CD14-positive monocyte (primary cell): Measurements from ENCODE around the gene KCNMA1. TPM values are rescaled to one million over a fixed set of nuclear protein-coding genes. Genes with fewer than 3 reads are reported as not detected.
A peak's percentile ranks its signal among the peaks of the same experiment; 100 is the strongest.

Source experiments
- DNase-seq, 3 donors: peaks; one replicate each; pipeline ENCODE4 v3.0.0-alpha.2; 2011 to 2022
- H2AFZ ChIP-seq: 2 replicates; pipeline ENCODE4 v1.6.0; 2012; ENCODE audit warnings: mild to moderate bottlenecking, low read depth, low read length, inconsistent platforms; ENCODE audit not compliant: insufficient read depth, poor library complexity, severe bottlenecking
- H3K27ac ChIP-seq, 2 donors: 1 replicate in 1 of 2; 2 replicates in 1 of 2; pipeline ENCODE4 v1.5.1; 2012 to 2013; ENCODE audit warnings: low read length in 2 of 2, control low read depth in 1 of 2, inconsistent platforms in 1 of 2, low read depth in 1 of 2, mild to moderate bottlenecking in 1 of 2
- H3K27me3 ChIP-seq, 2 donors: one replicate each; pipeline versions ENCODE4 v1.6.0 to v1.6.1; 2011 to 2013; ENCODE audit warnings: low read length in 2 of 2; ENCODE audit not compliant: control insufficient read depth in 2 of 2, insufficient read depth in 2 of 2
- H3K36me3 ChIP-seq, 2 donors: replicated peaks in 1 of 2; 1 replicate in 1 of 2; 2 replicates in 1 of 2; pipeline versions ENCODE4 v1.5.1 to v1.6.1; 2012 to 2013; ENCODE audit warnings: low read length in 2 of 2, control low read depth in 1 of 2, inconsistent platforms in 1 of 2, mild to moderate bottlenecking in 1 of 2; ENCODE audit not compliant: insufficient read depth in 2 of 2, control insufficient read depth in 1 of 2
- H3K4me1 ChIP-seq, 2 donors: 1 replicate in 1 of 2; 2 replicates in 1 of 2; pipeline versions ENCODE4 v1.5.1 to v1.6.1; 2012 to 2013; ENCODE audit warnings: low read length in 2 of 2, control low read depth in 1 of 2, inconsistent platforms in 1 of 2, mild to moderate bottlenecking in 1 of 2, moderate library complexity in 1 of 2; ENCODE audit not compliant: insufficient read depth in 2 of 2, control insufficient read depth in 1 of 2
- H3K4me2 ChIP-seq: replicated peaks from 2 replicates; pipeline ENCODE3; 2012; ENCODE audit warnings: low read length, moderate library complexity, mild to moderate bottlenecking; ENCODE audit not compliant: poor library complexity, severe bottlenecking; ENCODE audit errors: extremely low read depth
- H3K4me3 ChIP-seq, 3 experiments: fragments of 200-600 bp in 1 of 3; sonication (generic) in 1 of 3; replicated peaks in 1 of 3; 1 replicate in 2 of 3; 2 replicates in 1 of 3; pipeline ENCODE4 v1.5.1; 2011 to 2013; ENCODE audit warnings: low read length in 3 of 3, mild to moderate bottlenecking in 3 of 3, control low read depth in 2 of 3, low read depth in 2 of 3, inconsistent platforms in 1 of 3, moderate library complexity in 1 of 3
- H3K79me2 ChIP-seq: 2 replicates; pipeline ENCODE4 v1.6.0; 2012; ENCODE audit warnings: mild to moderate bottlenecking, control low read depth, inconsistent platforms, low read length, moderate library complexity; ENCODE audit not compliant: insufficient read depth
- H3K9ac ChIP-seq: 2 replicates; pipeline ENCODE4 v1.6.0; 2017; ENCODE audit warnings: low read length, mild to moderate bottlenecking; ENCODE audit not compliant: insufficient read depth, poor library complexity, severe bottlenecking
- H3K9me3 ChIP-seq, 2 donors: replicated peaks in 1 of 2; 1 replicate in 1 of 2; 2 replicates in 1 of 2; pipeline versions ENCODE4 v1.5.1 to v1.6.1; 2012 to 2013; ENCODE audit warnings: low read length in 2 of 2, control low read depth in 1 of 2; ENCODE audit not compliant: control insufficient read depth in 1 of 2, insufficient read depth in 1 of 2
- H4K20me1 ChIP-seq: 2 replicates; pipeline ENCODE4 v1.6.0; 2012; ENCODE audit warnings: mild to moderate bottlenecking, low read length, control low read depth, moderate library complexity; ENCODE audit not compliant: insufficient read depth
- H3K27ac Mint-ChIP-seq, 7 donors: one replicate each; pipeline ENCODE4 v1.8.0; 2020; ENCODE audit warnings: mild to moderate bottlenecking in 7 of 7, mixed read lengths in 7 of 7, moderate library complexity in 6 of 7, inconsistent platforms in 2 of 7
- H3K27me3 Mint-ChIP-seq, 3 donors: one replicate each; pipeline ENCODE4 v1.8.0; 2021 to 2022; ENCODE audit warnings: low read depth in 3 of 3, mild to moderate bottlenecking in 3 of 3, mixed read lengths in 3 of 3, moderate library complexity in 3 of 3, inconsistent platforms in 1 of 3
- H3K36me3 Mint-ChIP-seq, 2 donors: one replicate each; pipeline ENCODE4 v1.8.0; 2020; ENCODE audit warnings: mixed read lengths in 2 of 2, inconsistent platforms in 1 of 2, mild to moderate bottlenecking in 1 of 2
- H3K4me1 Mint-ChIP-seq: one replicate; pipeline ENCODE4 v1.8.0; 2020; ENCODE audit warnings: mild to moderate bottlenecking, mixed read lengths
- H3K4me3 Mint-ChIP-seq, 2 donors: one replicate each; pipeline ENCODE4 v1.8.0; 2020; ENCODE audit warnings: mild to moderate bottlenecking in 2 of 2, mixed read lengths in 2 of 2, moderate library complexity in 1 of 2
- H3K9me3 Mint-ChIP-seq, 7 donors: one replicate each; pipeline ENCODE4 v1.8.0; 2020 to 2022; ENCODE audit warnings: mixed read lengths in 7 of 7, mild to moderate bottlenecking in 6 of 7, moderate library complexity in 6 of 7, inconsistent platforms in 2 of 7
- CTCF ChIP-seq: fragments of 200-600 bp; IDR thresholded peaks from one replicate; pipeline ENCODE4 v1.8.0; 2022; ENCODE audit warnings: antibody characterized with exemption, mild to moderate bottlenecking
- WGBS: methylation state at CpG from one replicate; pipeline ENCODE4 v1.1.5; 2013; ENCODE audit warnings: missing lambda C conversion rate; ENCODE audit not compliant: insufficient coverage; 5-methylcytosine and 5-hydroxymethylcytosine counted together
- intact Hi-C, 2 donors: fragments of 100-400 bp; cut with micrococcal nuclease; formaldehyde crosslinking; loops; one replicate each; pipeline versions ENCODE4 v1.15.0 to v1.15.1; 2023
- polyA plus RNA-seq, 3 donors: library from polyadenylated mRNA; depleted of rRNA in 1 of 3; unstranded in 2 of 3; stranded (reverse) in 1 of 3; fragments of 300-500 nt in 2 of 3; fragments of >200 nt in 1 of 3; fragmentation: Illumina TruSeq in 2 of 3; gene quantifications; 1 replicate in 2 of 3; 2 replicates in 1 of 3; pipeline ENCODE4 v1.2.3, GENCODE V29; 2012 to 2021

Gene KCNMA1
- polyA plus RNA-seq, 3 donors = 0.11 to 1.0 TPM; not detected in 1

- Mint-ChIP-seq H3K4me1 (peaks cover 7% of the 10 kb centered on the region), H3K9me3 (peaks cover 0 to 2% (median 0%) of the 10 kb centered on the region in 7 donors), H3K4me3 (no peak overlapping the region), H3K36me3 (no peaks in the 10 kb centered on the region), H3K27ac (no peak overlapping the region), H3K27me3 (peaks cover 6 to 11% (median 9%) of the 10 kb centered on the region in 3 donors)
- Histone ChIP-seq H3K4me1 (peaks cover 5 to 8% of the 10 kb centered on the region in 2 donors), H3K79me2 (no peaks in the 10 kb centered on the region), H3K9ac (no peak overlapping the region), H3K36me3 (no peaks in the 10 kb centered on the region), H2AFZ (no peak overlapping the region), H4K20me1 (no peaks in the 10 kb centered on the region), H3K27me3 (peaks cover 6% of the 10 kb centered on the region in 2 donors), H3K9me3 (no peaks in the 10 kb centered on the region), H3K27ac (no peak overlapping the region), H3K4me2 (no peak overlapping the region), H3K4me3 (no peak overlapping the region)
- intact Hi-C loops = no loop called here
- 100% methylated on average over 1 of the region's 5 CpGs for WGBS
- DNase-seq = no peak
- TF ChIP-seq CTCF = no peak
Measured at GRCh38 chr10:77146712-77147336, 490.8 kb downstream of the KCNMA1 start.

- TF ChIP-seq CTCF = no peak
- H3K27me3 Mint-ChIP-seq = peaks cover 0 to 12% (median 8%) of the 10 kb centered on the region in 3 donors
Measured at GRCh38 chr10:77144656-77145055, 493.0 kb downstream of the KCNMA1 start.

More at GRCh38 chr10:77144656-77145055, 493.0 kb downstream of the KCNMA1 start:
- Mint-ChIP-seq H3K27ac (no peak overlapping the region), H3K4me1 (peaks cover 7% of the 10 kb centered on the region), H3K9me3 (no peaks in the 10 kb centered on the region), H3K4me3 (no peak overlapping the region), H3K36me3 (no peaks in the 10 kb centered on the region)
- Histone ChIP-seq H3K4me3 (no peak overlapping the region), H2AFZ (no peak overlapping the region), H3K79me2 (no peaks in the 10 kb centered on the region), H3K4me2 (no peak overlapping the region), H3K9ac (no peak overlapping the region), H3K4me1 (peaks cover 5 to 8% of the 10 kb centered on the region in 2 donors), H3K9me3 (no peaks in the 10 kb centered on the region), H3K27me3 (peaks cover 1 to 6% of the 10 kb centered on the region in 2 donors), H4K20me1 (no peaks in the 10 kb centered on the region), H3K36me3 (no peaks in the 10 kb centered on the region), H3K27ac (no peak overlapping the region)
- 0% methylated on average over 3 of the region's 3 CpGs for WGBS
- DNase-seq = peak in 2 of 3 donors; percentile 2 to 35
- intact Hi-C loops = no loop called here
